Measurements from ENCODE around the gene SLC25A11. TPM values are rescaled to one million over a fixed set of nuclear protein-coding genes. Genes with fewer than 3 reads are reported as not detected.
A peak's percentile ranks its signal among the peaks of the same experiment; 100 is the strongest.

SLC25A11 gene
- total RNA-seq, 1 donor from 2014 or later, result 45.7 TPM

DNA sequence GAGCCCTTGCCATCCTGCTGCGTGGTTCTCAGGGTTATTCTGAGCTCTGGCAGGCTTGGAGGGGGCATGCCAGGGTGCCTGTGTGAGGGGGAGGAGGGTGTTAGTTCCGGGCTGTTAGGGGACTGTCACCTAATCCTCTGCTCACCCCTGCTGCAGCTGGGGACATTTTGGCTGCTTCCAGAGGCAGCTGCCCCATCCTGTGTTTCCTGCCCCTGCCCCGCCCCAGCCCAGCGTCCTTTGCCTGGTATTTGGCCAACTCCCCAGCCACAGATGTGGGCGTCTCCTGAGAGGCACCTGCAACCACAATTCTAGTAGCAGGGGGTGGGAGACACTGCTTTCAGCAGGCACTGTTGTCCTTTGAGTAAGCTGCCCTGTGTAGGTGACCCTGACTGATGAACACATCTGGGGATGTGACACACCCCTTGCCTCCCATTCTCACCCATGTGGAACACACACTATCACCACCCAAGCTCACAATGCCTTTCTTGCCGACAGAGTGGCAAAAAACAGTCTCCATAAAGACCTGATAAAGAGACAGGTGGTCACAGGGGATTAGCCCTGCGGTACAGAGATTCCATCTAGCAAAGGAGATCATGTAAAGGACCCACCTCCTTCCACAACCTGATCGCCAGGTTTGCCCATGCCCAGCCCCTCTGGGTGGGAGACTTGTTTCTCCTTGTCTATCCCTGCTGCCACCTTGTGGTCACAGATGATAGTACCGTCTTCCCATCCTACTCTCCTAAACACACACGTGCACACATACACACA is 36.6 kb downstream of the SLC25A11 start, which contains the start of gene CHRNE:
Gene CHRNE, minus strand, starts transcription at position 48 of the 768 bp plus-strand sequence. Its CDS starts 35 bp downstream, at position 13.
- H3K27ac ChIP-seq, result peak within 1 kb of the TSS; percentile 42
- no peaks in the 10 kb centered on the region for H3K36me3 ChIP-seq
- H3K9me3 ChIP-seq, result no peaks in the 10 kb centered on the region
- intact Hi-C loops (cut with DNase I), result loop anchor here (10.0 kb wide), 1 partner anchor 162 kb away; no protein-coding TSS in a partner anchor
- TF ChIP-seq, protein P1, sequence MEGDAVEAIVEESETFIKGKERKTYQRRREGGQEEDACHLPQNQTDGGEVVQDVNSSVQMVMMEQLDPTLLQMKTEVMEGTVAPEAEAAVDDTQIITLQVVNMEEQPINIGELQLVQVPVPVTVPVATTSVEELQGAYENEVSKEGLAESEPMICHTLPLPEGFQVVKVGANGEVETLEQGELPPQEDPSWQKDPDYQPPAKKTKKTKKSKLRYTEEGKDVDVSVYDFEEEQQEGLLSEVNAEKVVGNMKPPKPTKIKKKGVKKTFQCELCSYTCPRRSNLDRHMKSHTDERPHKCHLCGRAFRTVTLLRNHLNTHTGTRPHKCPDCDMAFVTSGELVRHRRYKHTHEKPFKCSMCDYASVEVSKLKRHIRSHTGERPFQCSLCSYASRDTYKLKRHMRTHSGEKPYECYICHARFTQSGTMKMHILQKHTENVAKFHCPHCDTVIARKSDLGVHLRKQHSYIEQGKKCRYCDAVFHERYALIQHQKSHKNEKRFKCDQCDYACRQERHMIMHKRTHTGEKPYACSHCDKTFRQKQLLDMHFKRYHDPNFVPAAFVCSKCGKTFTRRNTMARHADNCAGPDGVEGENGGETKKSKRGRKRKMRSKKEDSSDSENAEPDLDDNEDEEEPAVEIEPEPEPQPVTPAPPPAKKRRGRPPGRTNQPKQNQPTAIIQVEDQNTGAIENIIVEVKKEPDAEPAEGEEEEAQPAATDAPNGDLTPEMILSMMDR (IDR thresholded peaks at IDR 0.05), result peak in 2 of 3 experiments; percentile 27 to 69
- TF ChIP-seq POLR2A (IDR thresholded peaks at IDR 0.05), result no peak
- no peak for TF ChIP-seq POLR2AphosphoS5 (IDR thresholded peaks at IDR 0.05; ENCODE audit: insufficient read depth in 1 of 2, low read depth in 1 of 2)
- H3K4me3 ChIP-seq, result no peak within 1 kb of the TSS
- H3K27me3 ChIP-seq, result no peaks in the 10 kb centered on the region
- peaks cover 32% of the 10 kb centered on the region for H3K4me1 ChIP-seq
- no peak for DNase-seq (ENCODE audit: extremely low spot score in 2 of 2)

DNA sequence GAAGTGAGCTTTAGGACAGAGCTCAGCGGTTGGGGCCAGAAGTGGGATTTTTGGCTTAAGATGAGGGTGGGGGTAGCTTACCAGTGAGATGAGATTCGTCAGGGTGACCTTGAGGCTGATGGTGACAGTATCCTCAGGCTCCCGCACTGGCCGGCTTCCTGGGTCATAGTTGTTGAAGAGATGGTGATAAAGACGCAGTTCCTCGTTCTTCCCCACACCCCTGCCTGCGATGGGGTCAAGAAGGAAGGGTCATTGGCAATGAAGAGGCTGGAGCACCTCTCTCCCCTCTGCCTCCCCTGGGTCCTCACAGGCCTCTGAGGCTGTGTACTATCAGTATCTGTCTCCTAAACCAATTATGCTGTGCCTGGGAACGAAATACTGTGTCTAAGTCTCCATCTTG is 37.3 kb downstream of the SLC25A11 start:
- no peaks in the 10 kb centered on the region for H3K27me3 ChIP-seq
- H3K27ac ChIP-seq, result peak overlapping the region; percentile 42
- intact Hi-C loops (cut with DNase I), result loop anchor here (10.0 kb wide), 1 partner anchor 162 kb away; no protein-coding TSS in a partner anchor
- TF ChIP-seq POLR2A (IDR thresholded peaks at IDR 0.05) (no peak), POLR2AphosphoS5 (IDR thresholded peaks at IDR 0.05; ENCODE audit: insufficient read depth in 1 of 2, low read depth in 1 of 2) (no peak)
- TF ChIP-seq, protein P1 (IDR thresholded peaks at IDR 0.05), result no peak
- peaks cover 0 to 1% of the 10 kb centered on the region in 2 donors for H3K36me3 ChIP-seq
- peaks cover 29% of the 10 kb centered on the region for H3K4me1 ChIP-seq
- no peak for DNase-seq (ENCODE audit: extremely low spot score in 2 of 2)
- H3K4me3 ChIP-seq, result no peak overlapping the region
- no peaks in the 10 kb centered on the region for H3K9me3 ChIP-seq

DNA sequence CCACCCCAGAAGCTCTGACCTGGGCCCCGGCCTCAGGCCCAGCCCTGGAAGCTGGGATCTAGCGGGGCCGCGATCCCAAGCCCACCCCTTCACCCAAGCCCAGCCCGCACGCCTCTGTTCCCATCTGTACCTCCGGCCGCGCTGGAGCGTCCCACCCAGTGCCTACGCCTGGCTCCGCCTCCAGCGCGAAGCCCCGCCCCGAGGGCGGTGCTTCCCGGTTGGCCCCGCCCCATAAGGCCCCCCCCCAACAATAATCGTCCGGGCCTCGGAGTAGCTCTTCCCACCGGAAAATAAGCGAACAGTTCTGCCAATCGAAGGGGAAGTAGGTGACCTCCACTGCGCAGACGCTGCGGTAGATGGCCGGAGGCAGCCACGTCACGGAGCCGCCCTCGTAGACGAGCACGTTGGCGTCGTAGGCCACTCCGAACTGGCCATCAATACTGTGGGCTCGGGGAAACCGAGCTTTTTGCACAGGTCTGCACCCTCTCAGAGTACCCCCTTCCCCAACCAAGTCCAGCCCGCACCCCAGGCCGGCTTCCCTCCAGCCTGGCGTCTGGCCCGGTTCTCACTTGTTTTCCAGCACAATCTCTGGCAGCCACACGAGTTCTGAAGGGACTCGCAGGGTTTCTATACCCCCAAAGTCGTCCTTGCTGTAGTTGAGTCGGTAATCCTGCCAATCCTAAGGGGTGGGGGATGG is 38.0 kb downstream of the SLC25A11 start:
- intact Hi-C loops (cut with DNase I), result loop anchor here (10.0 kb wide), 1 partner anchor 163 kb away; no protein-coding TSS in a partner anchor
- peak overlapping the region; percentile 42 for H3K27ac ChIP-seq
- H3K4me1 ChIP-seq, result peaks cover 29% of the 10 kb centered on the region
- H3K9me3 ChIP-seq, result no peaks in the 10 kb centered on the region
- DNase-seq (ENCODE audit: extremely low spot score in 2 of 2), result no peak
- TF ChIP-seq POLR2AphosphoS5 (IDR thresholded peaks at IDR 0.05; ENCODE audit: insufficient read depth in 1 of 2, low read depth in 1 of 2), result no peak
- TF ChIP-seq, protein P1 (IDR thresholded peaks at IDR 0.05), result no peak
- TF ChIP-seq POLR2A (IDR thresholded peaks at IDR 0.05), result no peak
- peaks cover 0 to 9% of the 10 kb centered on the region in 2 donors for H3K36me3 ChIP-seq
- peak overlapping the region in 1 of 2 donors; percentile 4 for H3K4me3 ChIP-seq
- H3K27me3 ChIP-seq, result no peaks in the 10 kb centered on the region

DNA sequence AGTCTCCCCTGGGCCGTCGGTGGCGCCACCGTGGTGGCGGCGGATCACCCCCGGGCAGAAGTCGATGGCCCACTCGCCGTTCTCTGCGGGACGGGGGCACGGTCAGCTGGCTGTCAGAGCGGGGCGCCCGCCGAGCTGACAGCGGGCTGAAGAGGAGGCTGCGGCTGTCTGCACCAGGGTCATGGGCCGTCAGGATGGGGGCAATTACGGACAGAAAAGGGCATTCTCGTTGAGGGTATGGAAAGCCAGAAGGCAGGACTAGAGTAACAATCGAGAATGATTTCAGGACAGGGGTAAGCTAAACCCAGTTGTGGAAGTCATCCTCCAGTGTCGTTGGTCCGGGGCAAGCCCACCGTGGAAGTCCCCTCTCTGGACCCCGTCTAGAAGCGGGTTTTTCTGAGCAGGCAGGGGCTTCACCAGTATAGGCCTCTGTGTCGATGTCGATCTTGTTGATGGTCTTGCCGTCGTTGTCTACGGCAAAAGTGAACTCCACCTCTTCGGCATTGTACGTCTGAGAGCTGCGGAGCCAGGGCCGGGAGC is 38.7 kb downstream of the SLC25A11 start:
- no peaks in the 10 kb centered on the region for H3K27me3 ChIP-seq
- peaks cover 29% of the 10 kb centered on the region for H3K4me1 ChIP-seq
- H3K27ac ChIP-seq, result peak overlapping the region; percentile 42
- no peak for TF ChIP-seq POLR2AphosphoS5 (IDR thresholded peaks at IDR 0.05; ENCODE audit: insufficient read depth in 1 of 2, low read depth in 1 of 2)
- TF ChIP-seq, protein P1 (IDR thresholded peaks at IDR 0.05), result no peak
- TF ChIP-seq POLR2A (IDR thresholded peaks at IDR 0.05), result no peak
- intact Hi-C loops (cut with DNase I), result loop anchor here (10.0 kb wide), 1 partner anchor 164 kb away; no protein-coding TSS in a partner anchor
- DNase-seq (ENCODE audit: extremely low spot score in 2 of 2), result no peak
- H3K9me3 ChIP-seq, result no peaks in the 10 kb centered on the region
- H3K36me3 ChIP-seq, result peaks cover 0 to 15% of the 10 kb centered on the region in 2 donors
- H3K4me3 ChIP-seq, result peak overlapping the region; percentile 4 to 56

All from vagina (tissue), 2 donors.